ENCODE results near the gene ZNF672. TPM values are rescaled to one million over a fixed set of nuclear protein-coding genes. Genes with fewer than 3 reads are reported as not detected.
A peak's percentile ranks its signal among the peaks of the same experiment; 100 is the strongest.
"Not testable (repeated sequence)": the region's sequence is repeated elsewhere in the genome, so short reads cannot be mapped to it uniquely, and the experiment has no call there.

ZNF672 gene
- total RNA-seq, 1 donor from 2014 or later = 24.1 TPM

- H3K9me3 Mint-ChIP-seq (ENCODE audit: unreplicated experiment) = no peaks in the 10 kb centered on the region
Observed at GRCh38 chr1:248873993-248874533, 36.0 kb downstream of the ZNF672 start.

DNA sequence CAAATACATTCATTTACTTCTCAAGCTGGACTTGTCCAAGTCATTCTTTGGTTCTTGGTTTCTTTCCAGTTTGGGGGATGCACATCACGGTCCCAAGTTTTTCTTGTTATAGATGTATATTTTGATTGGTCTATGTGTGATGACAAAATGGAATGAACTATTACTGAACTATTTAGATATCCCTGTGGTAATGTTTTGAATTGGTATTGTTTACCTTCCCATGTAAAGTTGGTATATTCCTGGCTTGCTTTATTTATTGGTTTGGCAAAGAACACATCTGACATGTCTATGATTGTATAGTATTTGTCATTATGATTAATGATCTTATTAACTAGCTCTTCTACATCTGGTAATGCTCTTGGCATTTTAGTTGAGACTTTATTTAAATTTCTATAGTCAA, 43.2 kb downstream of the ZNF672 start:
- no peaks in the 10 kb centered on the region for H3K9me3 Mint-ChIP-seq (ENCODE audit: unreplicated experiment)
- no peaks in the 10 kb centered on the region for H3K36me3 Mint-ChIP-seq (ENCODE audit: unreplicated experiment)
- no peak overlapping the region for H3K27ac Mint-ChIP-seq (ENCODE audit: unreplicated experiment)
- H3K27me3 Mint-ChIP-seq (ENCODE audit: unreplicated experiment) = peaks cover 47% of the 10 kb centered on the region
- TF ChIP-seq CTCF (IDR thresholded peaks at IDR 0.05) = no peak
- H3K4me3 Mint-ChIP-seq (ENCODE audit: unreplicated experiment) = no peak overlapping the region
- no peak for DNase-seq (ENCODE audit: extremely low spot score, unreplicated experiment)
- peaks cover 2% of the 10 kb centered on the region for H3K4me1 Mint-ChIP-seq (ENCODE audit: unreplicated experiment)

More at GRCh38 chr1:248873993-248874533, 36.0 kb downstream of the ZNF672 start:
- peaks cover 18% of the 10 kb centered on the region for H3K4me1 Mint-ChIP-seq (ENCODE audit: unreplicated experiment)
- peak overlapping the region; percentile 91 for H3K4me3 Mint-ChIP-seq (ENCODE audit: unreplicated experiment)
- H3K36me3 Mint-ChIP-seq (ENCODE audit: unreplicated experiment) = no peaks in the 10 kb centered on the region
- peak overlapping the region; percentile 97 for H3K27ac Mint-ChIP-seq (ENCODE audit: unreplicated experiment)
- peak; percentile 89 for DNase-seq (ENCODE audit: extremely low spot score, unreplicated experiment)
- TF ChIP-seq CTCF (IDR thresholded peaks at IDR 0.05) = no peak
- H3K27me3 Mint-ChIP-seq (ENCODE audit: unreplicated experiment) = peaks cover 21% of the 10 kb centered on the region

GRCh38 chr1:248882427-248882826, 44.4 kb downstream of the ZNF672 start:
- H3K4me3 Mint-ChIP-seq (ENCODE audit: unreplicated experiment); H3K9me3 Mint-ChIP-seq (ENCODE audit: unreplicated experiment); DNase-seq (ENCODE audit: extremely low spot score, unreplicated experiment); H3K27ac Mint-ChIP-seq (ENCODE audit: unreplicated experiment); H3K36me3 Mint-ChIP-seq (ENCODE audit: unreplicated experiment); H3K4me1 Mint-ChIP-seq (ENCODE audit: unreplicated experiment): not testable (repeated sequence)
- H3K27me3 Mint-ChIP-seq (ENCODE audit: unreplicated experiment) = peaks cover 39% of the 10 kb centered on the region

- peaks cover 7% of the 10 kb centered on the region for H3K4me1 Mint-ChIP-seq (ENCODE audit: unreplicated experiment)
- DNase-seq (ENCODE audit: extremely low spot score, unreplicated experiment) = no peak
- no peak for TF ChIP-seq CTCF (IDR thresholded peaks at IDR 0.05)
- H3K4me3 Mint-ChIP-seq (ENCODE audit: unreplicated experiment) = no peak overlapping the region
- no peaks in the 10 kb centered on the region for H3K9me3 Mint-ChIP-seq (ENCODE audit: unreplicated experiment)
- H3K27me3 Mint-ChIP-seq (ENCODE audit: unreplicated experiment) = peaks cover 32% of the 10 kb centered on the region
- no peak overlapping the region for H3K27ac Mint-ChIP-seq (ENCODE audit: unreplicated experiment)
- no peaks in the 10 kb centered on the region for H3K36me3 Mint-ChIP-seq (ENCODE audit: unreplicated experiment)
Observed at GRCh38 chr1:248884632-248885295, 46.7 kb downstream of the ZNF672 start.

- Mint-ChIP-seq H3K9me3 (ENCODE audit: unreplicated experiment) (no peaks in the 10 kb centered on the region), H3K4me3 (ENCODE audit: unreplicated experiment) (no peak overlapping the region), H3K27ac (ENCODE audit: unreplicated experiment) (no peak overlapping the region), H3K36me3 (ENCODE audit: unreplicated experiment) (no peaks in the 10 kb centered on the region), H3K4me1 (ENCODE audit: unreplicated experiment) (peaks cover 7% of the 10 kb centered on the region), H3K27me3 (ENCODE audit: unreplicated experiment) (peaks cover 38% of the 10 kb centered on the region)
- no peak for TF ChIP-seq CTCF (IDR thresholded peaks at IDR 0.05)
- no peak for DNase-seq (ENCODE audit: extremely low spot score, unreplicated experiment)
Observed at GRCh38 chr1:248885646-248886045, 47.6 kb downstream of the ZNF672 start.

Measured in osteocyte (in vitro differentiated cells).